Sigmoid colon (tissue), 7 donors: ENCODE results near the gene ZNF574. TPM values are rescaled to one million over a fixed set of nuclear protein-coding genes. Genes with fewer than 3 reads are reported as not detected.

ENCODE experiments used
- DNase-seq: peaks from one replicate; pipeline ENCODE4 v3.0.0-alpha.2; 2019
- H3K27ac ChIP-seq, 4 donors: fragments of 200-600 bp; sonication (generic); one replicate each; pipeline ENCODE4 v1.5.1; 2016 to 2019; ENCODE audit warnings: mild to moderate bottlenecking in 1 of 4
- H3K27me3 ChIP-seq, 3 donors: fragments of 200-600 bp; sonication (generic); one replicate each; pipeline ENCODE4 v1.5.1; 2019; ENCODE audit warnings: mild to moderate bottlenecking in 1 of 3
- H3K36me3 ChIP-seq, 4 donors: fragments of 200-600 bp; sonication (generic); one replicate each; pipeline ENCODE4 v1.5.1; 2016 to 2019
- H3K4me1 ChIP-seq, 4 donors: fragments of 200-600 bp; sonication (generic); one replicate each; pipeline ENCODE4 v1.5.1; 2017 to 2019
- H3K4me3 ChIP-seq, 4 donors: fragments of 200-600 bp; sonication (generic); one replicate each; pipeline ENCODE4 v1.5.1; 2017 to 2019; ENCODE audit warnings: mild to moderate bottlenecking in 2 of 4, moderate library complexity in 1 of 4
- H3K9me3 ChIP-seq, 4 donors: fragments of 200-600 bp in 3 of 4; sonication (generic) in 3 of 4; one replicate each; pipeline versions ENCODE4 v1.5.1 to v1.6.1; 2013 to 2019
- EP300 ChIP-seq, 4 donors: sonication (generic); formaldehyde crosslinking; IDR thresholded peaks; one replicate each; pipeline ENCODE4 v1.6.1; 2017; ENCODE audit warnings: antibody characterized with exemption in 4 of 4
- POLR2A ChIP-seq, 2 donors: fragments of 450-650 bp; IDR thresholded peaks; one replicate each; pipeline ENCODE4 v1.6.1; 2016; ENCODE audit warnings: antibody characterized with exemption in 2 of 2, mild to moderate bottlenecking in 2 of 2, moderate library complexity in 2 of 2
- POLR2AphosphoS5 ChIP-seq, 4 donors: sonication (generic); formaldehyde crosslinking; IDR thresholded peaks; one replicate each; pipeline ENCODE4 v1.6.1; 2017; ENCODE audit warnings: antibody characterized with exemption in 4 of 4
- WGBS, 2 donors: extraction: QIAGEN DNeasy Blood & Tissue Kit; methylation state at CpG; one replicate each; pipeline ENCODE4 v1.1.7; 2013; 5-methylcytosine and 5-hydroxymethylcytosine counted together
- intact Hi-C: fragments of 100-400 bp; cut with DNase I; formaldehyde crosslinking; loops from one replicate; pipeline ENCODE4 v1.15.1; 2023
- polyA plus RNA-seq, 3 donors: library from polyadenylated mRNA; stranded (reverse); fragments of 200-250 nt; gene quantifications; one replicate each; pipeline ENCODE4 v1.2.3, GENCODE V29; 2013
- total RNA-seq, 4 donors: library from RNA; depleted of rRNA; stranded (reverse); fragments of >200 nt; gene quantifications; one replicate each; pipeline ENCODE4 v1.1.0, GENCODE V29; 2016
- TF ChIP-seq, protein P1 (sequence below), 4 experiments: fragments of 450-650 bp in 3 of 4; fragments of 200-600 bp in 1 of 4; IDR thresholded peaks; one replicate each; pipeline ENCODE4 v1.5.1; 2016 to 2019; ENCODE audit warnings: antibody characterized with exemption in 4 of 4, mild to moderate bottlenecking in 3 of 4, moderate library complexity in 2 of 4
- donor health status: healthy with polysubstance abuse.
- donor health status: Bipolar disorder and iron deficiency.
- donor health status: healthy.

The ZNF574 gene
- total and polyA plus RNA-seq, 7 donors, result 3.0 to 14.6 (median 12.5) TPM

DNA sequence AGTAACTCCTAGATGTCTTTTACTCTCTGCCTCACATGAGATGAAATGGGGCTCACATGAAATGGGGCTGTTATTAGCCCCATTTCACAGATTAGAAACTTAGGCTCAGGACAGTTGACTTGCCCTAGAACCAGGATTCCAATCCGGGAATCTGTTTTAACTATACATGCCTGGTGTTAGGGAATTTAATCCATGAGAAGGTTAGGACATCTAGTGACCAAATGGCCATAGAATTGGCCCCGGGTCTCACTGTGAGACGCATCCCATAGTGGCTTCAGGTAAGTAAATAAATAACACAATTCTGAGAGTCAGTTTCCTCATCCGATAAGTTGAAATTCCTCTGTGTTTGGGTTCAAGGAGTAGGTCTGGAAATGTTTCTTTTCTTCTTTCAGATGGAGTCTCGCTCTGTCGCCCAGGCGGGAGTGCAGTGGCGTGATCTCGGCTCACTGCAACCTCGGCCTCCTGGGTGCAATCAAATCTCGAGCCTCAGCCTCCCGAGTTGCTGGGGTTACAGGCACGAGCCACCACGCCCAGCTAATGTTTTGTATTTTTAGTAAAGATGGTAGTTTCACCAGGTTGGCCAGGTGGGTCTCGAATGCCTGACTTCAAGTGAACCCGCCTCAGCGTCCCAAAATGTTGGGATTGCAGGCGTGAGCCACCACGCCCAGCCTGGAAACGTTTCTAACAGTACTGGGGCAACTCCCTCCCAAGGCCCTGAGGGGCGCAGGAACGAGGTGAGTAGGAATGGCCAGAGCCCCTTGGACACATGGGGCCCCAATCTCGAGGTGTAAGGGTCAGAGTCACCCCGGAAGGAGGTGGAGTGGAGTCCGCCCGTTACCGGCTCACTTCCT is 1.2 kb upstream of the ZNF574 start:
- no peaks in the 10 kb centered on the region for H3K9me3 ChIP-seq
- intact Hi-C loops, result no loop called here
- 43 to 60% methylated on average over 27 of the region's 27 CpGs for WGBS, 2 donors
- peak overlapping the region; percentile 52 to 99 (median 92) for H3K4me3 ChIP-seq
- peak overlapping the region; percentile 90 to 97 (median 94) for H3K27ac ChIP-seq
- peaks cover 7 to 15% (median 11%) of the 10 kb centered on the region in 4 donors for H3K36me3 ChIP-seq
- DNase-seq, result no peak
- peaks cover 0 to 38% (median 33%) of the 10 kb centered on the region in 4 donors for H3K4me1 ChIP-seq
- H3K27me3 ChIP-seq, result no peaks in the 10 kb centered on the region
- TF ChIP-seq EP300 (IDR thresholded peaks at IDR 0.05), result no peak
- TF ChIP-seq, protein P1, sequence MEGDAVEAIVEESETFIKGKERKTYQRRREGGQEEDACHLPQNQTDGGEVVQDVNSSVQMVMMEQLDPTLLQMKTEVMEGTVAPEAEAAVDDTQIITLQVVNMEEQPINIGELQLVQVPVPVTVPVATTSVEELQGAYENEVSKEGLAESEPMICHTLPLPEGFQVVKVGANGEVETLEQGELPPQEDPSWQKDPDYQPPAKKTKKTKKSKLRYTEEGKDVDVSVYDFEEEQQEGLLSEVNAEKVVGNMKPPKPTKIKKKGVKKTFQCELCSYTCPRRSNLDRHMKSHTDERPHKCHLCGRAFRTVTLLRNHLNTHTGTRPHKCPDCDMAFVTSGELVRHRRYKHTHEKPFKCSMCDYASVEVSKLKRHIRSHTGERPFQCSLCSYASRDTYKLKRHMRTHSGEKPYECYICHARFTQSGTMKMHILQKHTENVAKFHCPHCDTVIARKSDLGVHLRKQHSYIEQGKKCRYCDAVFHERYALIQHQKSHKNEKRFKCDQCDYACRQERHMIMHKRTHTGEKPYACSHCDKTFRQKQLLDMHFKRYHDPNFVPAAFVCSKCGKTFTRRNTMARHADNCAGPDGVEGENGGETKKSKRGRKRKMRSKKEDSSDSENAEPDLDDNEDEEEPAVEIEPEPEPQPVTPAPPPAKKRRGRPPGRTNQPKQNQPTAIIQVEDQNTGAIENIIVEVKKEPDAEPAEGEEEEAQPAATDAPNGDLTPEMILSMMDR (IDR thresholded peaks at IDR 0.05), result no peak
- no peak for TF ChIP-seq POLR2A (IDR thresholded peaks at IDR 0.05)
- no peak for TF ChIP-seq POLR2AphosphoS5 (IDR thresholded peaks at IDR 0.05)

DNA sequence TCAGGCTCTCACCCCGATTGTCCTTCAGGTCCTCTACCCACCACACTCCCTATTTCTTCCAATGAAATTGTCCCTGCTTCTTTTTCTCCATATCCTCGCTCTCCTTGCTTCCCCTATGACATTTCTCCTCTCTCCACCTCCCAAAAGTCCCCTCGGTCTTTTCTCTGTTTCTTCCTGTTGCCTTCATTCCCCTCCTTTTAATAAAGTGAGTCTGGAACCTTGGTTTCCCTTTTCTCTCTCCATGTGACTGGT is 676 bp upstream of the ZNF574 start:
- TF ChIP-seq POLR2AphosphoS5 (IDR thresholded peaks at IDR 0.05), result no peak
- TF ChIP-seq EP300 (IDR thresholded peaks at IDR 0.05), result no peak
- no peak for TF ChIP-seq POLR2A (IDR thresholded peaks at IDR 0.05)
- TF ChIP-seq, protein P1 (IDR thresholded peaks at IDR 0.05), result no peak
- Histone ChIP-seq H3K9me3 (no peaks in the 10 kb centered on the region), H3K27ac (peak overlapping the region; percentile 90 to 97 (median 94)), H3K4me1 (peaks cover 0 to 33% (median 28%) of the 10 kb centered on the region in 4 donors), H3K36me3 (peaks cover 10 to 20% (median 16%) of the 10 kb centered on the region in 4 donors), H3K4me3 (peak overlapping the region; percentile 52 to 99 (median 92)), H3K27me3 (no peaks in the 10 kb centered on the region)
- intact Hi-C loops, result no loop called here
- DNase-seq, result no peak
- WGBS, 2 donors, result 0% methylated on average over 3 of the region's 3 CpGs

DNA sequence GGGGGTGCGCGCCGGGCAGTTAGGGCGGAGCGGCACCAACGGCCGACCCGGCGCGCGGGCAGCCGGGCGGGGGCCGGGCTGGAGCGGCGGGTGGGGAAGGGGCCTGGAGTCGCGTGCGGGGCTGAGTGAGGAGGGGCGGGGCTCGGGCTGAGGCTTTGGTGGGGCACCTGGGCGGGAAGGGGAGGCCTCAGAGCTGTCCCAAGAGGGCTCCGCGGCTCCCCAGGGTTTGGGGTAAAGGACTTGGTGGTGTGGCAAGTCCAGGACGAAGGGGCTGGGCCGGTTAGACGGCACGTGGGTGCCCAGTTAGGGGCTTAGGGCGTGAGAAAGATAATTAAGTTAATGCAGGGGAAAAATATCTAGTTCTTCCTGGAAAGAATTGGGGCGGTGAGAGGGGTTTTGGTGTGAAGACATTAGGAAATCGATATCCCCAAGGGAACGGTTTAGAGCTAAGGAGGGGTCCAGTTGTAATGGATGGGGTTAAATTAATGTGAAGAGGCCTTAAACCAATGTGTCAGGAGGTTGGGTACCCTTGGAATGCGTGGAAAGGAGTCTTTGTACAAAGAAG is 496 bp downstream of the ZNF574 start:
- DNase-seq, result no peak
- intact Hi-C loops, result no loop called here
- Histone ChIP-seq H3K4me1 (peaks cover 0 to 28% (median 22%) of the 10 kb centered on the region in 4 donors), H3K27ac (peak overlapping the region; percentile 90 to 97 (median 96)), H3K27me3 (no peaks in the 10 kb centered on the region), H3K9me3 (no peaks in the 10 kb centered on the region), H3K4me3 (peak overlapping the region; percentile 54 to 99 (median 92)), H3K36me3 (peaks cover 16 to 32% (median 28%) of the 10 kb centered on the region in 4 donors)
- 1% methylated on average over 33 of the region's 33 CpGs for WGBS, 2 donors
- TF ChIP-seq EP300 (IDR thresholded peaks at IDR 0.05) (no peak), POLR2AphosphoS5 (IDR thresholded peaks at IDR 0.05) (no peak), POLR2A (IDR thresholded peaks at IDR 0.05) (no peak)
- TF ChIP-seq, protein P1 (IDR thresholded peaks at IDR 0.05), result no peak

DNA sequence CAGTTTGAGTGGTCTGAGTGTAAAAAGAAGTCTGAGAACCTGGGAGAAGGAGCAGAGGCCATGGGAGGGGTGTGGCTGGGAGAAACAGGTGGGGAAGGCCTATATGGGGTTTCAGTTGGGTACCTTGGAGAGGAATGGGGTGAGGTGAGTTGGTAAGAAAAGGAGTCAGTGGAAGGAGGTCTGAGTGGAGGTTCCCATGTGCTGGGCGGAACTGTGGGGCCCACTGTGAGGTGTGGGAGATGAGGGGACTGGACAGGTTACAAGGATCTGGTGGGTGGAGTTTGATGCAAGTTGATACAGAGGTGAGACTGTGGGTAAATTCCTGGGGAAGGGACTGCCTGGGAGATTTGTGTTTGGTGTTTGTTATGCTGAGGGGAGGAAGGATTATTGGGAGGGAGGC is 2.1 kb downstream of the ZNF574 start:
- no peak overlapping the region for H3K27ac ChIP-seq
- H3K27me3 ChIP-seq, result no peaks in the 10 kb centered on the region
- intact Hi-C loops, result no loop called here
- peaks cover 16 to 45% (median 30%) of the 10 kb centered on the region in 4 donors for H3K36me3 ChIP-seq
- no peaks in the 10 kb centered on the region for H3K9me3 ChIP-seq
- TF ChIP-seq POLR2A (IDR thresholded peaks at IDR 0.05) (no peak), POLR2AphosphoS5 (IDR thresholded peaks at IDR 0.05) (no peak), EP300 (IDR thresholded peaks at IDR 0.05) (no peak)
- TF ChIP-seq, protein P1 (IDR thresholded peaks at IDR 0.05), result no peak
- no peak for DNase-seq
- 91 to 97% methylated on average over 1 of the region's 1 CpG for WGBS, 2 donors
- peaks cover 0 to 28% (median 22%) of the 10 kb centered on the region in 4 donors for H3K4me1 ChIP-seq
- H3K4me3 ChIP-seq, result no peak overlapping the region
